ENCODE data around the gene LTBP1. TPM values are rescaled to one million over a fixed set of nuclear protein-coding genes. Genes with fewer than 3 reads are reported as not detected.
"Not testable (repeated sequence)": the region's sequence is repeated elsewhere in the genome, so short reads cannot be mapped to it uniquely, and the experiment has no call there.

The LTBP1 gene
- total and polyA plus RNA-seq, 9 donors, result 13.5 to 117 (median 41.8) TPM

DNA sequence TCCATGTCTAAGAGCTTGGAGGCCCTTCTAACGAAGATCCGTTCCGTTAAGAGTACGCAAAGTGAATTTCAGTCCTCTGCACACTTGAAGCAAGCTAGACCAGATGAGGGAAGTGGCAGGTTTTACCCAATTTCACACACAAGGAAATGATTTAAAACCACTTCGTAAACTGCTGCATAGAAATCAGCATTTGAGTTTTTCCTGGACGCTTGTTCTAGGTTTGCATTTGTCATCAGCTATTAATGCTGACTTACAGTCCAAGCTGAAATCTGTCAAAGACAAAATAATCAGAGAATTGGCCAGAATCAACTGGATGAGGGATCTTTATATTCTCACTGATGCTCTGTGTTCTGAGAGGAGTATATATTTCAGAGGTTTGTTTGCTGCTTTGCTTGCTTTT lies 412.1 kb downstream of the LTBP1 start:
- Histone ChIP-seq H3K9me3 (no peaks in the 10 kb centered on the region), H3K36me3 (no peaks in the 10 kb centered on the region), H3K27me3 (no peaks in the 10 kb centered on the region), H3K4me3 (no peak overlapping the region), H3K27ac (no peak overlapping the region), H3K4me1 (ENCODE audit: insufficient read depth) (no peaks in the 10 kb centered on the region)
- DNase-seq, result no peak
- 90 to 97% (median 96%) methylated on average over 6 of the region's 6 CpGs for WGBS, 3 donors
- TF ChIP-seq, protein P1, sequence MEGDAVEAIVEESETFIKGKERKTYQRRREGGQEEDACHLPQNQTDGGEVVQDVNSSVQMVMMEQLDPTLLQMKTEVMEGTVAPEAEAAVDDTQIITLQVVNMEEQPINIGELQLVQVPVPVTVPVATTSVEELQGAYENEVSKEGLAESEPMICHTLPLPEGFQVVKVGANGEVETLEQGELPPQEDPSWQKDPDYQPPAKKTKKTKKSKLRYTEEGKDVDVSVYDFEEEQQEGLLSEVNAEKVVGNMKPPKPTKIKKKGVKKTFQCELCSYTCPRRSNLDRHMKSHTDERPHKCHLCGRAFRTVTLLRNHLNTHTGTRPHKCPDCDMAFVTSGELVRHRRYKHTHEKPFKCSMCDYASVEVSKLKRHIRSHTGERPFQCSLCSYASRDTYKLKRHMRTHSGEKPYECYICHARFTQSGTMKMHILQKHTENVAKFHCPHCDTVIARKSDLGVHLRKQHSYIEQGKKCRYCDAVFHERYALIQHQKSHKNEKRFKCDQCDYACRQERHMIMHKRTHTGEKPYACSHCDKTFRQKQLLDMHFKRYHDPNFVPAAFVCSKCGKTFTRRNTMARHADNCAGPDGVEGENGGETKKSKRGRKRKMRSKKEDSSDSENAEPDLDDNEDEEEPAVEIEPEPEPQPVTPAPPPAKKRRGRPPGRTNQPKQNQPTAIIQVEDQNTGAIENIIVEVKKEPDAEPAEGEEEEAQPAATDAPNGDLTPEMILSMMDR (IDR thresholded peaks at IDR 0.05), result no peak
- TF ChIP-seq POLR2A (IDR thresholded peaks at IDR 0.05), result no peak
- intact Hi-C loops (cut with DNase I), result no loop called here

DNA sequence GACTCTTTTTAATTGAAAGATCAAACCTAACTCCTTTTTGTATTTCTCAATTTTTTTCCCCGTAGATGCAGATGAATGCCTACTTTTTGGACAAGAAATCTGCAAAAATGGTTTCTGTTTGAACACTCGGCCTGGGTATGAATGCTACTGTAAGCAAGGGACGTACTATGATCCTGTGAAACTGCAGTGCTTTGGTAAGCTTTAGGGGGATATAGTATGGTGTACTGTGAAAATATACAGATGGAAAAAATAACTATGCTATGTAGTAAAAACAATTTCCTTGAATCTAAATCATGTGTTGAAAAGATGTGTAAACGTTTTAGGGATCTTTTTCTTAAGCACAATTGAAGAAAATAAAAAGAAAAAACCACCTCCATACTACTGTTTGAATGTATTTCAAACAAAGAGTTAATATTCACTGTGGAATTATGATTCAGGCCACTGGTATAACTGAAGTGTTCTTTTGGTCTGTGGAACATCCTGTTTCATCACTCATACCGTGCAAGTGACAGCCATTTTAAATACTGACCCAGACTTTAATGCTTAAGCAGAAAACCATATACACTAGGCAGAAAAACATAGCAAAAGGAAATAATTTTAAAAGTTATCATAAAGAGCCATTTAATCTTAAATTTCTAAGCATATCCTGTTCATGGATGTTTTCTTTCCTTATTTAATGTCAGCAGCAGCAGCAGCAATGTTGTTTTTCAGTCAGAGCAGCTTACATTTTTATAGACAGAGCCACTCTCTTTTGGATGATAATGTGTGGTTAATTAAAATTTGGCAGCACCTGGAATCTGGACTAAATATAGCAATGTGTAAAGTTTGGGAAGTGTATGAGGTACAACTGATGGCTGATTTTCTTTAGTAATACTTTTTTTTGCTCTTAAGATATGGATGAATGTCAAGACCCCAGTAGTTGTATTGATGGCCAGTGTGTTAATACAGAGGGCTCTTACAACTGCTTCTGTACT lies 416.9 kb downstream of the LTBP1 start:
- Histone ChIP-seq H3K27ac (no peak overlapping the region), H3K4me1 (ENCODE audit: insufficient read depth) (no peaks in the 10 kb centered on the region), H3K27me3 (no peaks in the 10 kb centered on the region), H3K36me3 (no peaks in the 10 kb centered on the region), H3K4me3 (no peak overlapping the region), H3K9me3 (no peaks in the 10 kb centered on the region)
- TF ChIP-seq POLR2A (IDR thresholded peaks at IDR 0.05), result no peak
- TF ChIP-seq, protein P1 (IDR thresholded peaks at IDR 0.05), result no peak
- no peak for TF ChIP-seq EP300 (IDR thresholded peaks at IDR 0.05)
- no peak for DNase-seq
- intact Hi-C loops (cut with DNase I), result no loop called here
- 66 to 78% (median 71%) methylated on average over 5 of the region's 5 CpGs for WGBS, 3 donors

DNA sequence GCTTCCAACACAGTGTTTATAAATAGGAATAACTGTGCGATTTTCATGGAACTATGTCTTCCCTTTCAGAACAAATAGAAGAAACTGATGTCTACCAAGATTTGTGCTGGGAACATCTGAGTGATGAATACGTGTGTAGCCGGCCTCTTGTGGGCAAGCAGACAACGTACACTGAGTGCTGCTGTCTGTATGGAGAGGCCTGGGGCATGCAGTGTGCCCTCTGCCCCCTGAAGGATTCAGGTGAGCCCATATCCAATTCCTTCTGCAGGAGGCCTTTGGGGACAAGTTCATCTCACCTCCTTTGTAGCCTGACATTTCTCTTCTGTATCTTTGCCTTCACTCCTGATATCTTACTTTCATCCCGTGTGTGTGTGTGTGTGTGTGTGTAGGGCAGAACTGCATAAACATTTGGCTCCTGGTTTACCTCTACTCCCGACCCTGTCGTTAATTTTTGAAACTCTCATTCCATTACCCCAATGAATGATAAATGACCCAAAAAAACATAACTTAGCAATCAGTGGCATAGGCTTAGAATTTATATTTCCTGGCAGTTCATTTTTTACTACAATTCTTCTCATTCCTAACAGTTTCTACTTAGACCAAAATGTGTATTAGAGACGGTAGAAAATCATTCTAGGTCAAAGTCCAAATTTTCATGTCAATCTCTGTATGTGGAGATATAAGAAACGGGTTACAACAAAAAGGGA lies 418.7 kb downstream of the LTBP1 start:
- 69 to 81% (median 75%) methylated on average over 9 of the region's 9 CpGs for whole genome bisulfite sequencing, 3 donors
- Histone ChIP-seq H3K27me3 (no peaks in the 10 kb centered on the region), H3K9me3 (no peaks in the 10 kb centered on the region), H3K27ac (no peak overlapping the region), H3K4me1 (ENCODE audit: insufficient read depth) (no peaks in the 10 kb centered on the region), H3K4me3 (no peak overlapping the region), H3K36me3 (no peaks in the 10 kb centered on the region)
- DNase-seq, result no peak
- intact Hi-C loops (cut with DNase I), result no loop called here
- TF ChIP-seq POLR2A (IDR thresholded peaks at IDR 0.05) (no peak), EP300 (IDR thresholded peaks at IDR 0.05) (no peak)
- TF ChIP-seq, protein P1 (IDR thresholded peaks at IDR 0.05), result no peak

DNA sequence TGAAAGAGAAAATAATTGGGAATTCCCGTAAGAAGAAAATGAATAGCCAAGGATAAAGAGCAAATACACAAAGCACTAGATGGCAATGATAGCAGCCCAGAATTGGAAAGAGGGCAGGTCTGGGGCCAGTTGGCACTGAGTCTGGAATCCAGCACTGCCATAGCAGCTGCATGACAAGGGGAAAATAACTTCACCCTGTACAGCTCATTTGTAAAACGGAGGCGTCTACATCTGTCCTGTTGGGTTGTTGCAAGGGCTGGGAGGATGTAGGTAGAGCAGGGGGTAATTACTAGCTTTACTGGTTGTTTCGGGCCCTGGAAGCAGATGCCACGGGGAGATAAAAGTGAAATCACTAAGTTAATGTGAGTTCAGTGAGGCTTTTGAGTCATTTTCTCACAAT lies 419.7 kb downstream of the LTBP1 start:
- intact Hi-C loops (cut with DNase I), result no loop called here
- WGBS, 3 donors, result 75 to 92% (median 86%) methylated on average over 5 of the region's 5 CpGs
- H3K27ac ChIP-seq, result no peak overlapping the region
- no peaks in the 10 kb centered on the region for H3K36me3 ChIP-seq
- H3K9me3 ChIP-seq, result no peaks in the 10 kb centered on the region
- no peaks in the 10 kb centered on the region for H3K4me1 ChIP-seq (ENCODE audit: insufficient read depth)
- no peaks in the 10 kb centered on the region for H3K27me3 ChIP-seq
- DNase-seq, result no peak
- no peak for TF ChIP-seq EP300 (IDR thresholded peaks at IDR 0.05)
- TF ChIP-seq, protein P1 (IDR thresholded peaks at IDR 0.05), result no peak
- no peak for TF ChIP-seq POLR2A (IDR thresholded peaks at IDR 0.05)
- no peak overlapping the region for H3K4me3 ChIP-seq

GRCh38 chr2:33368524-33368923 lies 421.8 kb downstream of the LTBP1 start:
- intact Hi-C loops (cut with DNase I); H3K27ac ChIP-seq; H3K4me1 ChIP-seq (ENCODE audit: insufficient read depth); H3K27me3 ChIP-seq; DNase-seq; H3K9me3 ChIP-seq; H3K4me3 ChIP-seq; H3K36me3 ChIP-seq: not testable (repeated sequence)
- 94 to 98% (median 96%) methylated on average over 7 of the region's 7 CpGs for WGBS, 3 donors

Data from ovary (tissue), 9 donors.